B cell (primary cell): ENCODE results near the gene PLA2G4F.

Experiments
- CTCF ChIP-seq: fragments of 200-600 bp; IDR thresholded peaks from one replicate; pipeline ENCODE4 v1.8.0; 2022; ENCODE audit warnings: antibody characterized with exemption, mild to moderate bottlenecking
- EZH2 ChIP-seq: IDR thresholded peaks from 2 replicates; pipeline ENCODE4 v1.6.1; 2012; ENCODE audit warnings: borderline replicate concordance, low read depth, mild to moderate bottlenecking, moderate library complexity, low read length; ENCODE audit not compliant: insufficient read depth, poor library complexity, severe bottlenecking

GRCh38 chr15:42143356-42143755 is 13.1 kb downstream of the PLA2G4F start:
- no peak for TF ChIP-seq CTCF
- TF ChIP-seq EZH2 = no peak
